ENCODE data around the gene CLBA1.

Gene CLBA1

DNA sequence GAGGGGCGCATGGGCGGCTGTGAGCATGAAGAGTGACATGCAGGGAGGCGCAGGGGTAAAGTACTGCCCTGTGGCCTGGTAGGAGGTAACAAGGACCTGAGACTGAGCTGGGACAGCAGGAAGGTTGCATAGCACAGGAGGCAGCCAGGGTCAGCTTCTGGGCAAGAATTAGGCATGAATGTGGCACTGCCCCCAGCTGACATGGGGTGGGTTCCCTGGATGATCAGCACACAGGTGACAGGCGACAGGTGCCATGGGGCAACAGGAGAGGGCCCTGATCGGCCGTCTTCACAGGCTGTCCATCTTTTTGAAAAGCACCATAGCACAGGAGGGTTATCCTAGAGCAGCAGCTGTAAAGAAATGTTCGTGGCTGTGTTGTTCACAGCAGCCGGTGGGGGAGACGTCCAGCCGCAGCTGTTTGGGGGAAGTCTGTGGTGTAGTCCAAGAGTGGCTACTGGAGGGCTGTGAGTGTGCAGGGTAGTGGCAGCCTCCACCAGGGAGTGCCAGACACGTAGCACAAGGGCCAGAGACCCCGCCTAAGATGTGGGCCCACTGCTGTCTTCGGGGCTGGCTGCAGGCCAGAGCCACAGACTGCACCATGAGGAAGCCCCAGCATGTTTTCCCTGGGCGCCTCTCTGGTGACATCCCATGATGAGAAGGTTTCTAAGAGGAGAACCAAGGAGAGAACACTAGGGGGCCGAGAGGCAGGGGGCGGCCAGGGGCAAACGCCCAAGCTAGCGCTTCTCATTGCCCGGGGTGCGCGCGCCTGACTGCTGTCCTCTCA, 8.4 kb downstream of the CLBA1 start:
- no peaks in the 10 kb centered on the region for H3F3A ChIP-seq (ENCODE audit: insufficient read depth, low read length)
- H4K20me1 ChIP-seq (ENCODE audit: insufficient read depth, low read length) = no peaks in the 10 kb centered on the region
- TF ChIP-seq CTCF (IDR thresholded peaks at IDR 0.05; ENCODE audit: low read length) (no peak), EZH2phosphoT487 (IDR thresholded peaks at IDR 0.05; ENCODE audit: low read length) (no peak), EZH2 (optimal IDR thresholded peaks at IDR 0.05; ENCODE audit: low read depth, low read length) (no peak)
- H3K27me3 ChIP-seq (replicated peaks; ENCODE audit: insufficient read depth, low read length) = peaks cover 2% of the 10 kb centered on the region; the same call in 1 of the 2 replicates
- H3K9ac ChIP-seq (ENCODE audit: low read length) = no peak overlapping the region
- H3K4me3 ChIP-seq (ENCODE audit: low read length) = no peak overlapping the region
- no peaks in the 10 kb centered on the region for H3K4me1 ChIP-seq (ENCODE audit: low read length)
- no peak for DNase-seq
- no peaks in the 10 kb centered on the region for H3K79me2 ChIP-seq (ENCODE audit: low read length)
- no peak overlapping the region for H3K4me2 ChIP-seq (ENCODE audit: low read depth, low read length)
- H3K9me2 ChIP-seq (replicated peaks; ENCODE audit: insufficient read depth, low read length) = no peaks in the 10 kb centered on the region
- H3K36me3 ChIP-seq (replicated peaks; ENCODE audit: insufficient read depth, low read length) = no peaks in the 10 kb centered on the region
- H3K27ac ChIP-seq (ENCODE audit: low read length) = no peak overlapping the region
- no peaks in the 10 kb centered on the region for H3K9me3 ChIP-seq (replicated peaks; ENCODE audit: insufficient read depth, low read length)
- H2AFZ ChIP-seq (ENCODE audit: low read length) = no peak overlapping the region

GRCh38 chr14:104994978-104995377, 9.4 kb downstream of the CLBA1 start:
- H3K4me2 ChIP-seq (ENCODE audit: low read depth, low read length) = no peak overlapping the region
- no peaks in the 10 kb centered on the region for H3K9me3 ChIP-seq (replicated peaks; ENCODE audit: insufficient read depth, low read length)
- no peak for TF ChIP-seq EZH2phosphoT487 (IDR thresholded peaks at IDR 0.05; ENCODE audit: low read length)
- TF ChIP-seq EZH2 (optimal IDR thresholded peaks at IDR 0.05; ENCODE audit: low read depth, low read length) = no peak
- no peak for TF ChIP-seq CTCF (IDR thresholded peaks at IDR 0.05; ENCODE audit: low read length)
- no peaks in the 10 kb centered on the region for H4K20me1 ChIP-seq (ENCODE audit: insufficient read depth, low read length)
- H3K4me1 ChIP-seq (ENCODE audit: low read length) = no peaks in the 10 kb centered on the region
- H3K36me3 ChIP-seq (replicated peaks; ENCODE audit: insufficient read depth, low read length) = no peaks in the 10 kb centered on the region
- H2AFZ ChIP-seq (ENCODE audit: low read length) = no peak overlapping the region
- no peak for DNase-seq
- H3K79me2 ChIP-seq (ENCODE audit: low read length) = no peaks in the 10 kb centered on the region
- no peaks in the 10 kb centered on the region for H3F3A ChIP-seq (ENCODE audit: insufficient read depth, low read length)
- H3K27ac ChIP-seq (ENCODE audit: low read length) = no peak overlapping the region
- H3K9me2 ChIP-seq (replicated peaks; ENCODE audit: insufficient read depth, low read length) = no peaks in the 10 kb centered on the region
- no peak overlapping the region for H3K9ac ChIP-seq (ENCODE audit: low read length)
- H3K27me3 ChIP-seq (replicated peaks; ENCODE audit: insufficient read depth, low read length) = no peaks in the 10 kb centered on the region
- no peak overlapping the region for H3K4me3 ChIP-seq (ENCODE audit: low read length)

DNA sequence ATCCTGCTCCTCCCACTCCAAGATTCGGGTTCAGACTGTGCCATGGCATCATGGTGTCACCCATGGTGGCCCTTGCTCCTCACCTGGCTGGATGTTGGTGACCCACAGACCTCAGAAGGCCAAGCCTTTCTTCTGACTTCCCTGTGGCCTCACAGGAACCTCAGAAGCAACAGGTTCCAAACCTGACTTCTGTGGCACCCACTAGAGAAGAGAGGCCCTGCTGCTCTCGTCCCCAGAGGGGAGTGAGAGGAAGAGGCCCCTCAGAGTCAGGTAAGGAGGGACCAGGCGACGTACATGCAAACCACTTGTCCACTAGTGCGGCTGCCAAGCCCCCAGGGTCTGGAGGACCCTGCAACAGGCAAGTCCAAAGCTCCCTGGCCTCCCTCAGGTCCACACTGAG, 10.4 kb downstream of the CLBA1 start:
- H3K36me3 ChIP-seq (replicated peaks; ENCODE audit: insufficient read depth, low read length) = no peaks in the 10 kb centered on the region
- no peaks in the 10 kb centered on the region for H3F3A ChIP-seq (ENCODE audit: insufficient read depth, low read length)
- no peaks in the 10 kb centered on the region for H3K27me3 ChIP-seq (replicated peaks; ENCODE audit: insufficient read depth, low read length)
- H2AFZ ChIP-seq (ENCODE audit: low read length) = no peak overlapping the region
- no peak overlapping the region for H3K9ac ChIP-seq (ENCODE audit: low read length)
- no peaks in the 10 kb centered on the region for H3K9me2 ChIP-seq (replicated peaks; ENCODE audit: insufficient read depth, low read length)
- no peaks in the 10 kb centered on the region for H3K9me3 ChIP-seq (replicated peaks; ENCODE audit: insufficient read depth, low read length)
- TF ChIP-seq EZH2 (optimal IDR thresholded peaks at IDR 0.05; ENCODE audit: low read depth, low read length) (no peak), CTCF (IDR thresholded peaks at IDR 0.05; ENCODE audit: low read length) (no peak), EZH2phosphoT487 (IDR thresholded peaks at IDR 0.05; ENCODE audit: low read length) (no peak)
- DNase-seq = no peak
- H3K4me3 ChIP-seq (ENCODE audit: low read length) = no peak overlapping the region
- H3K79me2 ChIP-seq (ENCODE audit: low read length) = no peaks in the 10 kb centered on the region
- no peak overlapping the region for H3K27ac ChIP-seq (ENCODE audit: low read length)
- no peaks in the 10 kb centered on the region for H3K4me1 ChIP-seq (ENCODE audit: low read length)
- no peaks in the 10 kb centered on the region for H4K20me1 ChIP-seq (ENCODE audit: insufficient read depth, low read length)
- H3K4me2 ChIP-seq (ENCODE audit: low read depth, low read length) = no peak overlapping the region

Measured in MM.1S (cell line).